HG03108 (cell line): Measurements from ENCODE around the gene HBE1.
"Not testable (repeated sequence)": the region's sequence is repeated elsewhere in the genome, so short reads cannot be mapped to it uniquely, and the experiment has no call there.

ENCODE experiments used
- ATAC-seq: cut with Tn5 transposase; IDR thresholded peaks from one replicate; pipeline ENCODE4 v1.9.1; 2021; ENCODE audit warnings: moderate library complexity; ENCODE audit not compliant: unreplicated experiment

Gene HBE1

DNA sequence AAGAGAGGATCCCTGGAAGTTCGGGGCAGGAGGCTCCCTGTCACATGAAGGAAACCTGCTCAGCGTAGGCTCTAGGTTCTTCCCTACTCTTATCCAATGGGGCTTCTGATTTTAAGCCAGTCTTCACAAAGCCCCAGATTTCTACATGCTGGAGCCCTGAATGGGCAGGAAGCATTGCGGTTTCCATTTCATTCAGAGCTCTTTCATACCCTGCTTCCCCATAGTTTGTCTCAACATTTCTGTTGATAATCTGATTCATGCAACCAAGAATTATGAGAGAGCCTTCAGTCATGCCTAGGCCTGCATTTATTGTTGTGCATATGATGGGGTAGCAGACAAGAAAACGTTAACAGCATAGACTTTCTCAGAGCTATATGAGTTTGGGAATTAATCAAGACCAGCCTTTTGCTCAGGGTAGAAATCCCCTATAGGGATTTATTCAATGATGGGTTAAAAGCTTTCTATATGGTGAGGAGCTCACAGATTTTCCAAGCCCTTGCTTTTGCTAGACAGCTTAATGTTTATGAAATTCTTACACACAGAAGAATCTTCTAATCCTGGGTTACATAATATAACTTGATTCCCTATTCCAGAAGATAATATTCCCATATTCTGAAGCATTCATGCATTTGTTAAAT is 16.1 kb upstream of the HBE1 start:
- no peak for ATAC-seq

DNA sequence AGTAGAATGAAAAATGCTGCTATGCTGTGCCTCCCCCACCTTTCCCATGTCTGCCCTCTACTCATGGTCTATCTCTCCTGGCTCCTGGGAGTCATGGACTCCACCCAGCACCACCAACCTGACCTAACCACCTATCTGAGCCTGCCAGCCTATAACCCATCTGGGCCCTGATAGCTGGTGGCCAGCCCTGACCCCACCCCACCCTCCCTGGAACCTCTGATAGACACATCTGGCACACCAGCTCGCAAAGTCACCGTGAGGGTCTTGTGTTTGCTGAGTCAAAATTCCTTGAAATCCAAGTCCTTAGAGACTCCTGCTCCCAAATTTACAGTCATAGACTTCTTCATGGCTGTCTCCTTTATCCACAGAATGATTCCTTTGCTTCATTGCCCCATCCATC is 14.9 kb upstream of the HBE1 start:
- no peak for ATAC-seq

- ATAC-seq, result no peak
Measured at GRCh38 chr11:5283882-5284281, 14.1 kb upstream of the HBE1 start.

- no peak for ATAC-seq
Measured at GRCh38 chr11:5283086-5283485, 13.3 kb upstream of the HBE1 start.

DNA sequence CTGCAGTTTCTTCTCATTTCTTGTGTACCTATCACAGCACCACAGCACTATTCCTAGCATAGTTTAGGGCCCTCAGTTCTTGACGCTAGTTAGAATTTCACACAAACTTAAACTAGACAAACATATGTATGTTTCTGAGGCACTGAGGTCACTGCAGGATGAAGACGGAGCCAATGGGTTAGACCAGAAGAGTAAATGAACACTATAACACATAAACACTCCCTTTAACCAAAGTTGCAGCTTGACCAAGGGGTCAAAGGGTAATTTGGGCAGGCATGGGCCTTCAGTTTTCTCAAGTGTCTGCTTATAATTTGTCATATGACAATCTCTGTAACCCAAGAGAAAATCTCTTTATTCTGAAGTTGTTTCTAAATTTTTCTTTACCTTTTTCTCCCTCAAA is 12.9 kb upstream of the HBE1 start:
- ATAC-seq, result no peak

- no peak for ATAC-seq
Measured at GRCh38 chr11:5281596-5281995, 11.9 kb upstream of the HBE1 start.

DNA sequence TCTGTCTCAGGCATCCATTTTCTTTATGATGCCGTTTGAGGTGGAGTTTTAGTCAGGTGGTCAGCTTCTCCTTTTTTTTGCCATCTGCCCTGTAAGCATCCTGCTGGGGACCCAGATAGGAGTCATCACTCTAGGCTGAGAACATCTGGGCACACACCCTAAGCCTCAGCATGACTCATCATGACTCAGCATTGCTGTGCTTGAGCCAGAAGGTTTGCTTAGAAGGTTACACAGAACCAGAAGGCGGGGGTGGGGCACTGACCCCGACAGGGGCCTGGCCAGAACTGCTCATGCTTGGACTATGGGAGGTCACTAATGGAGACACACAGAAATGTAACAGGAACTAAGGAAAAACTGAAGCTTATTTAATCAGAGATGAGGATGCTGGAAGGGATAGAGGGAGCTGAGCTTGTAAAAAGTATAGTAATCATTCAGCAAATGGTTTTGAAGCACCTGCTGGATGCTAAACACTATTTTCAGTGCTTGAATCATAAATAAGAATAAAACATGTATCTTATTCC is 10.9 kb upstream of the HBE1 start:
- ATAC-seq, result peak; percentile 93

- ATAC-seq, result no peak
Measured at GRCh38 chr11:5279471-5280090, 9.8 kb upstream of the HBE1 start.

GRCh38 chr11:5277807-5278382 is 8.2 kb upstream of the HBE1 start:
- no peak for ATAC-seq

DNA sequence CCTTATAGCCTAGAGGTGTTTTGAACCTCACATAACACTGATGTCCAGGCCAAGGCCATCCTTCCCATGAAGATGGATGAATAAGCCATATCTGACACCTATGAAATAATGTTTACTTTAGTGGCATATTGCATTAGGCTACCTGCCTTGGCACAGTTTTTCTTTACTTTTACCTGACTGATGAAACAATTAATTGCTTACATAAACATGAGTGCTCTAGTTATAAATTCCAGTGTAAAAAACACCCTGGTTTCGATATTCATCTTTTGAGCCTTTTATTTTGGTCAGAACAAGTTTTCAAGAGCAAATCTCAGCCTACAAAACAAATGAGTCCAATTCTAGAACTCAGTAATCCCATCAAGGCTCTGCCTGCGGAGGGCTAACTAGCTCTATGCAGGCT is 7.0 kb upstream of the HBE1 start:
- no peak for ATAC-seq

- ATAC-seq, result no peak
Measured at GRCh38 chr11:5275369-5276110, 5.8 kb upstream of the HBE1 start.

GRCh38 chr11:5274395-5274794 is 4.7 kb upstream of the HBE1 start:
- ATAC-seq, result no peak

- ATAC-seq, result no peak
Measured at GRCh38 chr11:5272395-5273017, 2.8 kb upstream of the HBE1 start.

DNA sequence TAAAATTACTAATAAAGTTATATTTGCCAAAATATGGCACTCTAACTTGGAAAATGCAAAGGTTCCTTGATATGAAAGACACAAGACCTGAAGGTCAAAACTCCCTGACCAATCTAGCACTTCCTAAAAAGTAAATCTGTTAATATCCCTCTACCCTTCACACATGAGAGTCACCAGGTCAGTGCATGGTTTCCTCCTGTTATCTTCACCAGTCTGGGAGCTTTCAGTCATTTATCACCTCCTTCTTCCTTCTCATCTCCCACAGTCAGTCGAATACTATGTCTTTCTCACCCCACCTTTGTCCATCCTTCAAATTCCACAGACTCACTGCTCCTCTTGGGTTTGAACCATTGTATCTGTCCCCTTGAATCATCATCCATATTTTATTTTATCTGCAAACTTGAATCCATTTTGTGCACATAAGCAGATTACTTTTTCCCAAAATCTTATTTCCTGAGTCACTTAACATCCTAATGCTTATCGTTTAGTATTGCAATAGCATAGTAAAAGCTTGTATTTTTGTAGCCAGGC is 2.6 kb downstream of the HBE1 start:
- ATAC-seq, result no peak

- ATAC-seq, result no peak
Measured at GRCh38 chr11:5266609-5267008, 3.1 kb downstream of the HBE1 start.

DNA sequence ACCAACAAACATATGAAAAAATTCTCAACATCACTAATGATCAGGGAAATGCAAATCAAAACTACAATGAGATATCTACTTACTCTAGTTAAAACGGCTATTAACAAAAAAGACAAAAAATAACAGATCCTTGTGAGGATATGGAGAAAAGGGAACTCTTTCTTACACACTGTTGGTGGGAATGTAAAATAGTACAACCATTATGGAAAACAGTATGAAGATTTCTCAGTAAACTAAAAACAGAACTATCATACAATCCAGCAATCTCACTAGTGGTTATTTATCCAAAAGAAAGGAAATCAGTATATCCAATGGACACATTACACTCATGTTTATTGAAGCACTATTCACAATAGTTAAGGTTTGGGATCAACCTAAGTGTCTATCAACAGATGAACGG is 3.9 kb downstream of the HBE1 start:
- no peak for ATAC-seq

DNA sequence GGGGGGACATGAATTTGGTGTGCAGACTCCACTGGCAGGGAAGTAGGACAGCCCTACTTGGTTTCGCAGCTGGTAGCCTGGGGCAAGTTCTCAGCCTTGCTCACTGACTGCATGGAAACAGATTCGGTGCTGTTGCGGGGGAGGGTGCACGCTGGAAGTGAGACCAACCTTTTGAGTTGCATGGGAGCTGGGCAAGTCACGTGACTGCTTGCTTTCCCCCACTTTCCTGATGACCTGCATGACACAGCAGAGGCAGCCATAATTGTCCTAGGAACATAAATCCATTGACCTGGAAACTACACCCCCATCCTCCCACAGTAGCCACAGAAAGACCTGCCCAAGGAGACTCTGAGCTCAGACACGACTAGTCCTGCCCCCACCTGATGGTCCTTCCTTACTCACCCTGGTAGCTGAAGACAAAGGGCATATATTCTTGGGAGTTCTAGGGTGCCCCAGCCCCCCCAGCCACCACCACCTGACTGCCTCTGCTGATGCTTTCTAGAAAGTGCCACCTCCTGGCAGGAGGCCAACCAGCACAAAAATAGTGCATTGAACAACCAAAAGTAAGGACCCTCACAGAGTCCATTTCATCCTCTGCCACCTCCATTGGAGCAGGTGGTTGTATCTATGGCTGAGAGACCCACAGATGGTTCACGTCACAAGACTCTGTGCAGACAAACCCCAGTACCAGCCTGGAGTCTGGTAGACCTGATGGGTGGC is 11.0 kb downstream of the HBE1 start:
- no peak for ATAC-seq

GRCh38 chr11:5257296-5257695 is 12.4 kb downstream of the HBE1 start:
- ATAC-seq, result no peak

- ATAC-seq, result not testable (repeated sequence)
Measured at GRCh38 chr11:5254646-5255413, 14.9 kb downstream of the HBE1 start, which contains the start of gene HBG2. Gene HBG2, minus strand, starts transcription at chr11:5254781. Its CDS starts 53 bp downstream, at chr11:5254728.
